BLaER1 treated with 17β-estradiol and CSF1 and Interleukin-3, amounts not matched to agents 10 nM and 100 nM (cell line): ENCODE data around the gene FBXO11.
A peak's percentile ranks its signal among the peaks of the same experiment; 100 is the strongest.

Experiments used
- H3K27ac ChIP-seq, 11 experiments: shearing (Covaris generic); formaldehyde crosslinking; 2 replicates each; pipeline ENCODE4 v1.8.1; 2022
- H3K27me3 ChIP-seq, 11 experiments: shearing (Covaris generic); formaldehyde crosslinking; 2 replicates each; pipeline ENCODE4 v1.8.1; 2022
- H3K36me3 ChIP-seq, 11 experiments: shearing (Covaris generic); formaldehyde crosslinking; 2 replicates each; pipeline ENCODE4 v1.8.1; 2022
- H3K4me1 ChIP-seq, 10 experiments: shearing (Covaris generic); formaldehyde crosslinking; 2 replicates each; pipeline ENCODE4 v1.8.1; 2022
- H3K4me2 ChIP-seq, 11 experiments: shearing (Covaris generic); formaldehyde crosslinking; 2 replicates each; pipeline ENCODE4 v1.8.1; 2022
- H3K4me3 ChIP-seq, 10 experiments: shearing (Covaris generic); formaldehyde crosslinking; 2 replicates each; pipeline ENCODE4 v1.8.1; 2022
- H3K9ac ChIP-seq, 11 experiments: shearing (Covaris generic); formaldehyde crosslinking; 2 replicates each; pipeline ENCODE4 v1.8.1; 2022
- H3K9me3 ChIP-seq, 11 experiments: shearing (Covaris generic); formaldehyde crosslinking; replicated peaks in 1 of 11; 2 replicates each; pipeline ENCODE4 v1.8.1; 2022
- H4K20me1 ChIP-seq, 11 experiments: shearing (Covaris generic); formaldehyde crosslinking; 2 replicates each; pipeline ENCODE4 v1.8.1; 2022
- Cebpa-rat ChIP-seq, 11 experiments: shearing (Covaris generic); IDR thresholded peaks; 2 replicates each; pipeline ENCODE4 v1.8.1; 2022

Gene FBXO11

DNA sequence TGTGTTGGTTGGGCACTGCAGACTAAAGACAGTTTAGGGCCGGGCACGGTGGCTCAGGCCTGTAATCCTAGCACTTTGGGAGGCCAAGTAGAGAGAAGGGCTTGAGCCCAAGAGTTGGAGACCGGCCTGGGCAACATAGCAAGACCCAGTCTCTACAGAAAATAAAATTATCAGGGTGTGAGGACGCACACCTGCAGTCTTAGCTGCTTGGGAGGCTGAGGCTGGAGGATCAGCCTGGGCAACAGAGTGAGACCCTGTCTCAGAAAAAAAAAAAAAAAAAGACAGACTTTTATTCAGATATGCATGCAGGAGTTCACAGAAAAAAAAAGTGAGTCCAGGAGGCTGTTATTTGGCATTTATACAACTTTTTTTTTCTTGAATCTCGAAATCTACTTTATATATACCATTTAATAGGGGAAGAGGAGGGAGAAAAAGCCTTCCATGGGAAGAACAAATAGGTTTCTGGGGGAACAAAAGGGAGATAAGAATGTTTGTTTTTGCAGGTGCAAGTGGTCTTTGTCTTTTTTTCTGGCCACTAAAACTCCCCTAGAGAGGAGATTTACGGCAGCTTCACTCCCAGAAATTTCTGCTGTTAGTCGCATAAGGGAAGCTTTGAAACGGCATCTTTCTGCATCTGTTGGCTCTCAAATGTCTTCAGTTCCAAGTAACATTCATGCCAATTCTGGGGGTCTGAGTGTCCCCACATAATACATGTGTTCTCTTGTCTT lies 127.4 kb downstream of the FBXO11 start:
- TF ChIP-seq Cebpa-rat (IDR thresholded peaks at IDR 0.05), result no peak

GRCh38 chr2:47777277-47777937 lies 128.9 kb downstream of the FBXO11 start:
- H3K4me1 ChIP-seq, result peaks cover 24 to 74% (median 50%) of the 10 kb centered on the region in 10 experiments
- H3K27me3 ChIP-seq, result no peaks in the 10 kb centered on the region
- H4K20me1 ChIP-seq, result peaks cover 0 to 98% (median 22%) of the 10 kb centered on the region in 11 experiments; a peak in 14 of 22 replicates
- H3K9me3 ChIP-seq, result no peaks in the 10 kb centered on the region
- no peak for TF ChIP-seq Cebpa-rat (IDR thresholded peaks at IDR 0.05)
- H3K36me3 ChIP-seq, result peaks cover 0 to 83% (median 48%) of the 10 kb centered on the region in 11 experiments; a peak in 17 of 22 replicates
- H3K9ac ChIP-seq, result no peak overlapping the region; a peak in 1 of 22 replicates
- peak overlapping the region in 1 of 11 experiments; percentile 18; a peak in 1 of 22 replicates for H3K27ac ChIP-seq
- no peak overlapping the region for H3K4me3 ChIP-seq
- no peak overlapping the region for H3K4me2 ChIP-seq

More for the DNA sequence above, 127.4 kb downstream of the FBXO11 start:
- Histone ChIP-seq H3K27me3 (no peaks in the 10 kb centered on the region), H3K9ac (0 out of 22 replicates have a peak overlapping the region, but pooled peaks of 1 of the 11 experiments have one; percentile 1), H4K20me1 (peaks cover under 1 to 90% (median 25%) of the 10 kb centered on the region in 11 experiments; a peak in 18 of 22 replicates), H3K27ac (peak overlapping the region in 1 of 11 experiments; percentile 2; a peak in 1 of 22 replicates), H3K9me3 (no peaks in the 10 kb centered on the region), H3K4me3 (no peak overlapping the region), H3K4me2 (peak overlapping the region in 1 of 11 experiments; percentile 87; a peak in 4 of 22 replicates), H3K36me3 (peaks cover 0 to 68% (median 45%) of the 10 kb centered on the region in 11 experiments; a peak in 17 of 22 replicates), H3K4me1 (peaks cover 24 to 65% (median 48%) of the 10 kb centered on the region in 10 experiments)

DNA sequence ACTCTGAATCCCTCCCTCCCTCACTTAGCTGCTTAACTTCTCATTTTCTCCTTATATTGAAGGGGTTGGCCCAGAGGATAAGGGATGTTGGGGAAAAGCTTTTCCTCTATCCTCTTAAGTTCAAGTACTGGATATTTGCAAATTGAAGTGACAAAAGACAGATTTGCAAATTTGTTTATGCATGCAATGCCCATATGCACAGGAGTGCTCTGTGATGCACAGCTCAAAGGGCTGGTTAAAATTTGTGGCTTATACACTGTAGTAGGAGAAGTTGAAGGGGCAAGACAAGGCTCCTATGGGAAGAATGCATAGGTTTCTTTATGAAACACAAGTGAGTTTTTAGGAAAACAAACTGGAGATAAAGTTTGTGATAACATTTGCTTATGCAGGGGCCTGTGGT lies 131.7 kb downstream of the FBXO11 start:
- Histone ChIP-seq H3K9ac (no peak overlapping the region), H3K4me2 (0 out of 22 replicates have a peak overlapping the region, but pooled peaks of 1 of the 11 experiments have one; percentile 43), H4K20me1 (peaks cover 0 to 80% (median 22%) of the 10 kb centered on the region in 11 experiments; a peak in 14 of 22 replicates), H3K4me1 (peaks cover 20 to 63% (median 39%) of the 10 kb centered on the region in 10 experiments), H3K9me3 (peaks cover 0 to 15% (median 0%) of the 10 kb centered on the region in 11 experiments; a peak in 5 of 22 replicates), H3K4me3 (no peak overlapping the region), H3K27ac (no peak overlapping the region), H3K36me3 (peaks cover 0 to 100% (median 72%) of the 10 kb centered on the region in 11 experiments; a peak in 19 of 22 replicates), H3K27me3 (no peaks in the 10 kb centered on the region)
- no peak for TF ChIP-seq Cebpa-rat (IDR thresholded peaks at IDR 0.05)

DNA sequence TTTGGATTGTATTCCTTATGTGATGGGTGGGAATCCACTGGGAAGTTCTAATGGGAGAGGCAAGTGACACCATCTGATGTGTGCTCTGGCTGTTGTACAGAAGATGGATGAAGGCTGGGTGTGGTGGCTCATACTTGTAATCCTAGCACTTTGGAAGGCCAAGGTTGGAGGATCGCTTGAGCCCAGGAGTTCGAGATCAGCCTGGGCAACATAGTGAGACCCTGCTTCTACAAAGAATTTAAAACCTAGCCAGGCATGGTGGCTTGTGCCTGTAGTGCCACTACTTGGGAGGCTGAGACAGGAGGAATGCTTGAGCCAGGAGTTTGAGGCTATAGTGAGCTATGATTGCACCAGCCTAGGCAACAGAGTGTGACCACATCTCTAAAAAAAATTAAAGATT lies 134.0 kb downstream of the FBXO11 start:
- Histone ChIP-seq H4K20me1 (peaks cover 4 to 78% (median 39%) of the 10 kb centered on the region in 11 experiments; a peak in 15 of 22 replicates), H3K4me1 (peaks cover 24 to 70% (median 52%) of the 10 kb centered on the region in 10 experiments), H3K4me3 (no peak overlapping the region), H3K36me3 (peaks cover 0 to 95% (median 61%) of the 10 kb centered on the region in 11 experiments; a peak in 19 of 22 replicates), H3K27me3 (no peaks in the 10 kb centered on the region), H3K4me2 (no peak overlapping the region; a peak in 1 of 22 replicates), H3K27ac (no peak overlapping the region), H3K9ac (no peak overlapping the region), H3K9me3 (peaks cover 0 to 15% (median 0%) of the 10 kb centered on the region in 11 experiments; a peak in 5 of 22 replicates)
- no peak for TF ChIP-seq Cebpa-rat (IDR thresholded peaks at IDR 0.05)

DNA sequence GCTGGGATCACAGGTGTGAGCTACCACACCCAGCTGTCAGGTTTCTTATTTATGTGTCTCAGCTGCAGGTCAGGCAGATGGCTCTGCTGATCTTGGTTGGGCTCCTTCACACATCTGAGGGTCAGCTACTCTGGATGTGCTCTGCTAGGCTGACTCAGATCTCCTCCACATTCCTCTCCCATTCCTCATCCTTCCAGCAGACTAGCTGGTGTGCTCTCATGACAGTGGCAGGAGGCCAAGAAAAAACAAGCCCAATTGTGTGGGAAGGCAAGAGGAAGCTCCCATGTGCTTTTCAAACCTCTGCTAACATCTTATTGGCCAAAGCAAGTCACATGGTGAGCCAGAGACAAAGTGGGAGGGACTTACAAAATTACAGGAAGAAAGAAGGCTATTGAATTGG lies 135.1 kb downstream of the FBXO11 start:
- peak overlapping the region in 1 of 11 experiments; percentile 17; a peak in 2 of 22 replicates for H3K27ac ChIP-seq
- H3K9me3 ChIP-seq, result peaks cover 0 to 15% (median 0%) of the 10 kb centered on the region in 11 experiments; a peak in 5 of 22 replicates
- peaks cover 21 to 74% (median 56%) of the 10 kb centered on the region in 10 experiments for H3K4me1 ChIP-seq
- no peaks in the 10 kb centered on the region for H3K27me3 ChIP-seq
- H3K4me3 ChIP-seq, result no peak overlapping the region
- peaks cover 0 to 94% (median 51%) of the 10 kb centered on the region in 11 experiments; a peak in 19 of 22 replicates for H3K36me3 ChIP-seq
- peak overlapping the region in 5 of 11 experiments; percentile 2 to 23 (median 9); a peak in 6 of 22 replicates for H3K4me2 ChIP-seq
- H3K9ac ChIP-seq, result no peak overlapping the region
- no peak for TF ChIP-seq Cebpa-rat (IDR thresholded peaks at IDR 0.05)
- H4K20me1 ChIP-seq, result peaks cover under 1 to 67% (median 31%) of the 10 kb centered on the region in 11 experiments; a peak in 15 of 22 replicates

DNA sequence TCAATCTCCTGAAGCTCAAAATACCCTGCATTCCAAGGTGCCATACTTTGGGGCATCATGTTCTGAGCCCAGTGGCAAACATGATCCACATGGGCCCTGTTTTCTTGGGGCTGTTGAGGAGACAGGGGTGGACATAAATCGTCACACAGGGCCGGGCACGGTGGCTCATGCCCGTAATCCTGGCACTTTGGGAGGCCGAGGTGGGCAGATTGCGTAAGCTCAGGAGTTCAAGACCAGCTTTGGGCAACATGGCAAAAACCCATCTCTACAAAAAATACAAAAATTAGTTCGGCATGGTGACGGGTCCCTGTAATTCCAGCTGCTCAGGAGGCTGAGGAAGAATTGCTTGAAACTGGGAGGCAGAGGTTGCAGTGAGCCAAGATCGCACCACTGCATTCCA lies 137.0 kb downstream of the FBXO11 start:
- TF ChIP-seq Cebpa-rat (IDR thresholded peaks at IDR 0.05), result peak in 2 of 11 experiments; percentile 49 to 51; a peak in 4 of 22 replicates
- H4K20me1 ChIP-seq, result peaks cover 0 to 48% (median 14%) of the 10 kb centered on the region in 11 experiments; a peak in 12 of 22 replicates
- peaks cover 5 to 94% (median 52%) of the 10 kb centered on the region in 11 experiments; a peak in 20 of 22 replicates for H3K36me3 ChIP-seq
- no peaks in the 10 kb centered on the region for H3K27me3 ChIP-seq
- H3K9me3 ChIP-seq, result peaks cover 0 to 15% (median 0%) of the 10 kb centered on the region in 11 experiments; a peak in 5 of 22 replicates
- 0 out of 22 replicates have a peak overlapping the region, but pooled peaks of 1 of the 11 experiments have one; percentile 12 for H3K4me2 ChIP-seq
- peaks cover 13 to 76% (median 58%) of the 10 kb centered on the region in 10 experiments; a peak in 19 of 20 replicates for H3K4me1 ChIP-seq
- peak overlapping the region in 4 of 11 experiments; percentile 5 to 43 (median 30); a peak in 5 of 22 replicates for H3K27ac ChIP-seq
- H3K4me3 ChIP-seq, result no peak overlapping the region
- peak overlapping the region in 2 of 11 experiments; percentile 19 to 33; a peak in 3 of 22 replicates for H3K9ac ChIP-seq

- H3K27me3 ChIP-seq, result no peaks in the 10 kb centered on the region
- peaks cover 13 to 86% (median 60%) of the 10 kb centered on the region in 10 experiments; a peak in 19 of 20 replicates for H3K4me1 ChIP-seq
- TF ChIP-seq Cebpa-rat (IDR thresholded peaks at IDR 0.05), result no peak
- no peak overlapping the region; a peak in 1 of 20 replicates for H3K4me3 ChIP-seq
- H3K9ac ChIP-seq, result peak overlapping the region in 7 of 11 experiments; percentile 6 to 43 (median 30); a peak in 9 of 22 replicates
- peaks cover 0 to 15% (median 0%) of the 10 kb centered on the region in 11 experiments; a peak in 5 of 22 replicates for H3K9me3 ChIP-seq
- peaks cover 0 to 35% (median 12%) of the 10 kb centered on the region in 11 experiments; a peak in 11 of 22 replicates for H4K20me1 ChIP-seq
- H3K36me3 ChIP-seq, result peaks cover 5 to 94% (median 58%) of the 10 kb centered on the region in 11 experiments; a peak in 20 of 22 replicates
- H3K27ac ChIP-seq, result peak overlapping the region in 8 of 11 experiments; percentile 6 to 52 (median 32); a peak in 11 of 22 replicates
- peak overlapping the region; percentile 9 to 67 (median 24); a peak in 14 of 22 replicates for H3K4me2 ChIP-seq
Observed at GRCh38 chr2:47767880-47768609, 138.3 kb downstream of the FBXO11 start.
